ENCODE data around the gene PKD1. TPM values are rescaled to one million over a fixed set of nuclear protein-coding genes. Genes with fewer than 3 reads are reported as not detected.

The PKD1 gene
- total RNA-seq, 4 donors from 2014 or later: 181 to 492 (median 352) TPM

DNA sequence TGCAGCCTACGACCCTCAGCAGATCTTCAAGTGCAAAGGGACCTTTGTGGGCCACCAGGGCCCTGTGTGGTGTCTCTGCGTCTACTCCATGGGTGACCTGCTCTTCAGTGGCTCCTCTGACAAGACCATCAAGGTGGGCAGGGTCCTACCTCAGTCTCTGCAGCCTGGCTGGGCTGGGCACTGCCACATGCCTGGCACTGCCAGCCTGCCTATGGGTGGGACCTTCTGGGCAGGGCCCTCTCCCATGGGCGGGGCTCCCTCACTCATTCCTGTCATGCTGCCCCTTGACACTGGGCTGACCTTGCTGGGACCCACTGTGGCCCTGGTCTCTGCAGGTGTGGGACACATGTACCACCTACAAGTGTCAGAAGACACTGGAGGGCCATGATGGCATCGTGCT, 38.2 kb upstream of the PKD1 start:
- TF ChIP-seq POLR2A (IDR thresholded peaks at IDR 0.05) (no peak), POLR2AphosphoS5 (IDR thresholded peaks at IDR 0.05) (no peak), EP300 (IDR thresholded peaks at IDR 0.05) (no peak)
- TF ChIP-seq, protein P1, sequence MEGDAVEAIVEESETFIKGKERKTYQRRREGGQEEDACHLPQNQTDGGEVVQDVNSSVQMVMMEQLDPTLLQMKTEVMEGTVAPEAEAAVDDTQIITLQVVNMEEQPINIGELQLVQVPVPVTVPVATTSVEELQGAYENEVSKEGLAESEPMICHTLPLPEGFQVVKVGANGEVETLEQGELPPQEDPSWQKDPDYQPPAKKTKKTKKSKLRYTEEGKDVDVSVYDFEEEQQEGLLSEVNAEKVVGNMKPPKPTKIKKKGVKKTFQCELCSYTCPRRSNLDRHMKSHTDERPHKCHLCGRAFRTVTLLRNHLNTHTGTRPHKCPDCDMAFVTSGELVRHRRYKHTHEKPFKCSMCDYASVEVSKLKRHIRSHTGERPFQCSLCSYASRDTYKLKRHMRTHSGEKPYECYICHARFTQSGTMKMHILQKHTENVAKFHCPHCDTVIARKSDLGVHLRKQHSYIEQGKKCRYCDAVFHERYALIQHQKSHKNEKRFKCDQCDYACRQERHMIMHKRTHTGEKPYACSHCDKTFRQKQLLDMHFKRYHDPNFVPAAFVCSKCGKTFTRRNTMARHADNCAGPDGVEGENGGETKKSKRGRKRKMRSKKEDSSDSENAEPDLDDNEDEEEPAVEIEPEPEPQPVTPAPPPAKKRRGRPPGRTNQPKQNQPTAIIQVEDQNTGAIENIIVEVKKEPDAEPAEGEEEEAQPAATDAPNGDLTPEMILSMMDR (IDR thresholded peaks at IDR 0.05): no peak
- WGBS, 2 donors (ENCODE audit: low coverage in 1 of 2): 60% methylated on average over 1 of the region's 4 CpGs; no CpG with 5 or more reads in 1 of the 2 donors
- Histone ChIP-seq H3K9me3 (no peaks in the 10 kb centered on the region), H3K4me3 (no peak overlapping the region), H3K36me3 (peaks cover 0 to 95% of the 10 kb centered on the region in 2 donors), H3K27ac (no peak overlapping the region), H3K4me1 (peaks cover 0 to 15% (median 0%) of the 10 kb centered on the region in 3 donors), H3K27me3 (peaks cover 6% of the 10 kb centered on the region)
- no peak for ATAC-seq

GRCh38 chr16:2173366-2173765, 37.7 kb upstream of the PKD1 start:
- no peak for TF ChIP-seq POLR2AphosphoS5 (IDR thresholded peaks at IDR 0.05)
- TF ChIP-seq, protein P1 (IDR thresholded peaks at IDR 0.05): no peak
- TF ChIP-seq POLR2A (IDR thresholded peaks at IDR 0.05): no peak
- TF ChIP-seq EP300 (IDR thresholded peaks at IDR 0.05): no peak
- Histone ChIP-seq H3K27ac (no peak overlapping the region), H3K9me3 (no peaks in the 10 kb centered on the region), H3K36me3 (peaks cover 0 to 100% of the 10 kb centered on the region in 2 donors), H3K4me3 (no peak overlapping the region), H3K27me3 (peaks cover 4% of the 10 kb centered on the region), H3K4me1 (peaks cover 0 to 11% (median 0%) of the 10 kb centered on the region in 3 donors)
- WGBS, 2 donors (ENCODE audit: low coverage in 1 of 2): no CpG with 5 or more reads among the region's 14 CpGs
- ATAC-seq: no peak

- H3K36me3 ChIP-seq: peaks cover 0 to 100% of the 10 kb centered on the region in 2 donors
- TF ChIP-seq, protein P1 (IDR thresholded peaks at IDR 0.05): no peak
- TF ChIP-seq POLR2AphosphoS5 (IDR thresholded peaks at IDR 0.05): no peak
- no peak for TF ChIP-seq EP300 (IDR thresholded peaks at IDR 0.05)
- no peak for TF ChIP-seq POLR2A (IDR thresholded peaks at IDR 0.05)
- H3K4me3 ChIP-seq: no peak overlapping the region
- H3K9me3 ChIP-seq: no peaks in the 10 kb centered on the region
- no CpG with 5 or more reads among the region's 29 CpGs for WGBS, 2 donors (ENCODE audit: low coverage in 1 of 2)
- no peak for ATAC-seq
- no peaks in the 10 kb centered on the region for H3K27me3 ChIP-seq
- H3K27ac ChIP-seq: no peak overlapping the region
- H3K4me1 ChIP-seq: peaks cover 0 to 9% (median 0%) of the 10 kb centered on the region in 3 donors
These were observed 37.1 kb upstream of the PKD1 start for GRCh38 chr16:2172688-2173335.

GRCh38 chr16:2171601-2172178, 36.0 kb upstream of the PKD1 start:
- Histone ChIP-seq H3K9me3 (no peaks in the 10 kb centered on the region), H3K27ac (no peak overlapping the region), H3K4me3 (no peak overlapping the region), H3K36me3 (peaks cover 0 to 100% of the 10 kb centered on the region in 2 donors), H3K27me3 (no peaks in the 10 kb centered on the region), H3K4me1 (peaks cover 0 to 9% (median 0%) of the 10 kb centered on the region in 3 donors)
- ATAC-seq: no peak
- no peak for TF ChIP-seq POLR2AphosphoS5 (IDR thresholded peaks at IDR 0.05)
- TF ChIP-seq, protein P1 (IDR thresholded peaks at IDR 0.05): no peak
- no peak for TF ChIP-seq POLR2A (IDR thresholded peaks at IDR 0.05)
- no peak for TF ChIP-seq EP300 (IDR thresholded peaks at IDR 0.05)
- no CpG with 5 or more reads among the region's 28 CpGs for WGBS, 2 donors (ENCODE audit: low coverage in 1 of 2)
